H1 (cell line): ENCODE data around the gene ABCA13. TPM values are rescaled to one million over a fixed set of nuclear protein-coding genes. Genes with fewer than 3 reads are reported as not detected.

Source experiments
- JUND ChIP-seq: IDR thresholded peaks from 2 replicates; pipeline ENCODE4 v1.6.1; 2011; ENCODE audit warnings: mild to moderate bottlenecking, improper control_type of control experiment, low read length
- SRF ChIP-seq: IDR thresholded peaks from 2 replicates; pipeline ENCODE4 v1.6.1; 2011; ENCODE audit warnings: mild to moderate bottlenecking, low read depth, low read length, moderate library complexity
- TEAD4 ChIP-seq: IDR thresholded peaks from 2 replicates; pipeline ENCODE4 v1.6.1; 2012; ENCODE audit warnings: low read depth, low read length, inconsistent platforms, mixed read lengths
- polyA plus RNA-seq, 7 experiments: library from polyadenylated mRNA; depleted of rRNA in 3 of 7; stranded (reverse) in 5 of 7; unstranded in 2 of 7; fragments of >200 nt in 5 of 7; fragments of 200-250 nt in 2 of 7; gene quantifications; 1 replicate in 5 of 7; 2 replicates in 1 of 7; 4 replicates in 1 of 7; pipeline versions ENCODE4 v1.2.1 to v1.2.3, GENCODE V29; 2011 to 2013; ENCODE audit warnings: missing spikeins in 2 of 7, mixed read lengths in 2 of 7
- total RNA-seq: library from RNA; stranded (reverse); fragmentation: NEBNext Ultra II Directional; extraction: Animal tissue kit (Norgen Biotek cat#: 25700); gene quantifications from 2 replicates; pipeline ENCODE4 v1.2.1, GENCODE V29; 2021

Gene ABCA13
- total and polyA plus RNA-seq, 2 of the 8 experiments (the other 6 are each of a cell fraction or from before 2014, with no cell fraction given), result 0.07 to 0.09 TPM

DNA sequence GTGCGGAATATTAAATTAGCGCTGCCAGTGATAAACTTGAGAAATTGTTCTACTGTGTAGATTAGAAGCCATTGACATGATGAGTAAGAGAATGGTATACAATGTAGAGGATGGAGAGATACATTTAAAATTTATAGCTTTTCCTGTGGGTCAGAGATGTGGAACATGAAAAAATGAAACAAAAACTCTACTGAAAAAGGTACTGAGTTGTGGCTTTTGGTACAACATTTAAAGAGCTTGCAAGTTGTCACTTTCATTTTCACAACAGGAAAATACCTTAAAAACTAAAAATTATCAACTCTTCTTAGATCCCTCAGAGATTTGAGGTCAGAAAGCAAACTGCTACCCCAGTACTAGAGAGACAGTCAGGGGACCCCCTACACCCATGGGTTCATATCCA is 404.3 kb downstream of the ABCA13 start (continued):
- TF ChIP-seq SRF, result no peak
- TF ChIP-seq JUND, result no peak
- no peak for TF ChIP-seq TEAD4
